Measurements from ENCODE around the gene PQBP1. TPM values are rescaled to one million over a fixed set of nuclear protein-coding genes. Genes with fewer than 3 reads are reported as not detected.

PQBP1 gene
- total RNA-seq, 1 donor from 2014 or later: 67.5 TPM

GRCh38 chrX:48902135-48902534 lies 4.4 kb downstream of the PQBP1 start:
- H3K36me3 ChIP-seq: peaks cover 0 to 20% of the 10 kb centered on the region in 2 donors
- H3K9me3 ChIP-seq: no peaks in the 10 kb centered on the region
- no peak for TF ChIP-seq POLR2AphosphoS5 (IDR thresholded peaks at IDR 0.05; ENCODE audit: insufficient read depth in 1 of 2, low read depth in 1 of 2)
- TF ChIP-seq POLR2A (IDR thresholded peaks at IDR 0.05): no peak
- TF ChIP-seq, protein P1, sequence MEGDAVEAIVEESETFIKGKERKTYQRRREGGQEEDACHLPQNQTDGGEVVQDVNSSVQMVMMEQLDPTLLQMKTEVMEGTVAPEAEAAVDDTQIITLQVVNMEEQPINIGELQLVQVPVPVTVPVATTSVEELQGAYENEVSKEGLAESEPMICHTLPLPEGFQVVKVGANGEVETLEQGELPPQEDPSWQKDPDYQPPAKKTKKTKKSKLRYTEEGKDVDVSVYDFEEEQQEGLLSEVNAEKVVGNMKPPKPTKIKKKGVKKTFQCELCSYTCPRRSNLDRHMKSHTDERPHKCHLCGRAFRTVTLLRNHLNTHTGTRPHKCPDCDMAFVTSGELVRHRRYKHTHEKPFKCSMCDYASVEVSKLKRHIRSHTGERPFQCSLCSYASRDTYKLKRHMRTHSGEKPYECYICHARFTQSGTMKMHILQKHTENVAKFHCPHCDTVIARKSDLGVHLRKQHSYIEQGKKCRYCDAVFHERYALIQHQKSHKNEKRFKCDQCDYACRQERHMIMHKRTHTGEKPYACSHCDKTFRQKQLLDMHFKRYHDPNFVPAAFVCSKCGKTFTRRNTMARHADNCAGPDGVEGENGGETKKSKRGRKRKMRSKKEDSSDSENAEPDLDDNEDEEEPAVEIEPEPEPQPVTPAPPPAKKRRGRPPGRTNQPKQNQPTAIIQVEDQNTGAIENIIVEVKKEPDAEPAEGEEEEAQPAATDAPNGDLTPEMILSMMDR (IDR thresholded peaks at IDR 0.05): no peak
- intact Hi-C loops (cut with DNase I): no loop called here
- H3K4me3 ChIP-seq: no peak overlapping the region
- DNase-seq (ENCODE audit: extremely low spot score in 2 of 2): no peak
- H3K27ac ChIP-seq: no peak overlapping the region
- H3K4me1 ChIP-seq: peaks cover 8% of the 10 kb centered on the region
- H3K27me3 ChIP-seq: no peaks in the 10 kb centered on the region

GRCh38 chrX:48902776-48903175 lies 5.0 kb downstream of the PQBP1 start:
- no peaks in the 10 kb centered on the region for H3K9me3 ChIP-seq
- no peak overlapping the region for H3K4me3 ChIP-seq
- TF ChIP-seq, protein P1 (IDR thresholded peaks at IDR 0.05): no peak
- TF ChIP-seq POLR2A (IDR thresholded peaks at IDR 0.05) (no peak), POLR2AphosphoS5 (IDR thresholded peaks at IDR 0.05; ENCODE audit: insufficient read depth in 1 of 2, low read depth in 1 of 2) (no peak)
- H3K27me3 ChIP-seq: no peaks in the 10 kb centered on the region
- H3K36me3 ChIP-seq: peaks cover 0 to 20% of the 10 kb centered on the region in 2 donors
- DNase-seq (ENCODE audit: extremely low spot score in 2 of 2): no peak
- no peak overlapping the region for H3K27ac ChIP-seq
- intact Hi-C loops (cut with DNase I): no loop called here
- H3K4me1 ChIP-seq: peaks cover 8% of the 10 kb centered on the region

DNA sequence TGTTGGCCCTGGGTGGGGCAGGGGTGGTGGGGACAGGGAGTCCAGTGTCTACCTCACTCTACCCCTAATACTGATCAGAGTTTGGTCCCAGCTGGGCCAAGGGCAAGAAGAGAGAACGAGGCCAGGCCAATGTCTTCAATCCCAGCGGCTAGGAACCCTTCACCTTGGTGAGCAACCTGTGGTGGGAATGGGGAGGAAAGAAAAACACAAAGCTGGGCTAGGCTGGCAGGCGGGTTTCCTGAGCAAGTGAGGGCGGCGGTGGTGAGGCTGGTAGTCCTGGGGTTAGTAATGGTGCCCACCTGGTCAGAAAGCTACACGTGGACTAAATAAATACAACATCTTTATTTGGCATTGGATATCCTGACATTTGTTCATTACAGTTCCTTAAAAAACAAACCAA lies 5.6 kb downstream of the PQBP1 start:
- intact Hi-C loops (cut with DNase I): no loop called here
- Histone ChIP-seq H3K36me3 (peaks cover 0 to 20% of the 10 kb centered on the region in 2 donors), H3K27me3 (no peaks in the 10 kb centered on the region), H3K9me3 (no peaks in the 10 kb centered on the region), H3K4me3 (no peak overlapping the region), H3K4me1 (peaks cover 8% of the 10 kb centered on the region), H3K27ac (no peak overlapping the region)
- DNase-seq (ENCODE audit: extremely low spot score in 2 of 2): no peak
- TF ChIP-seq, protein P1 (IDR thresholded peaks at IDR 0.05): no peak
- TF ChIP-seq POLR2A (IDR thresholded peaks at IDR 0.05) (no peak), POLR2AphosphoS5 (IDR thresholded peaks at IDR 0.05; ENCODE audit: insufficient read depth in 1 of 2, low read depth in 1 of 2) (no peak)

GRCh38 chrX:48904180-48904579 lies 6.5 kb downstream of the PQBP1 start:
- Histone ChIP-seq H3K9me3 (no peaks in the 10 kb centered on the region), H3K36me3 (peaks cover 0 to 20% of the 10 kb centered on the region in 2 donors), H3K27ac (no peak overlapping the region), H3K4me3 (no peak overlapping the region), H3K27me3 (no peaks in the 10 kb centered on the region), H3K4me1 (peaks cover 3% of the 10 kb centered on the region)
- no peak for DNase-seq (ENCODE audit: extremely low spot score in 2 of 2)
- TF ChIP-seq POLR2AphosphoS5 (IDR thresholded peaks at IDR 0.05; ENCODE audit: insufficient read depth in 1 of 2, low read depth in 1 of 2): no peak
- intact Hi-C loops (cut with DNase I): no loop called here

DNA sequence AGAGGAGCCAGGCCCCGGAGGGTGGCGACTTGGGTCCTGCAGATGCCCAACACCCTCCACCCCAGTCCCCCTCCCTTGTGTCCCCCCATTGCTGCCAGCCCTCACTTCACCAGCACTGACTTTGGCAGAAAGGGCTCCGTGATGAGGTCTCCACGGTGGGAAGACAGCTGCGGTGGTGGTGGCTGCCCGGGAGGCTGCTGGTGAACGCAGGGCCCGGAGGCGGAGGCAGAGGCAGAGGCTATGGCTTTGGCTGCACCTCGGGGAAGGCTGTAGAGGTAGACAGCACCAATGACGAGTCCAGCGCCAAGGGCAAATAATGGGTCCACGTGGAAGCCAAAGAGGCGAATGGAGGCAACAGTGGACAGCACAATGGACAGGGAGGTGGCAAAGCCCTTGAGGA lies 6.9 kb downstream of the PQBP1 start:
- no peak for TF ChIP-seq POLR2AphosphoS5 (IDR thresholded peaks at IDR 0.05; ENCODE audit: insufficient read depth in 1 of 2, low read depth in 1 of 2)
- TF ChIP-seq, protein P1 (IDR thresholded peaks at IDR 0.05): no peak
- no peak for TF ChIP-seq POLR2A (IDR thresholded peaks at IDR 0.05)
- intact Hi-C loops (cut with DNase I): no loop called here
- DNase-seq (ENCODE audit: extremely low spot score in 2 of 2): no peak
- no peaks in the 10 kb centered on the region for H3K4me1 ChIP-seq
- H3K27me3 ChIP-seq: no peaks in the 10 kb centered on the region
- peaks cover 0 to 20% of the 10 kb centered on the region in 2 donors for H3K36me3 ChIP-seq
- no peak overlapping the region for H3K4me3 ChIP-seq
- no peaks in the 10 kb centered on the region for H3K9me3 ChIP-seq
- no peak overlapping the region for H3K27ac ChIP-seq

Measured in vagina (tissue), 2 donors.